Measurements from ENCODE around the gene GNL1. TPM values are rescaled to one million over a fixed set of nuclear protein-coding genes. Genes with fewer than 3 reads are reported as not detected.
A peak's percentile ranks its signal among the peaks of the same experiment; 100 is the strongest.

Gene GNL1, protein sequence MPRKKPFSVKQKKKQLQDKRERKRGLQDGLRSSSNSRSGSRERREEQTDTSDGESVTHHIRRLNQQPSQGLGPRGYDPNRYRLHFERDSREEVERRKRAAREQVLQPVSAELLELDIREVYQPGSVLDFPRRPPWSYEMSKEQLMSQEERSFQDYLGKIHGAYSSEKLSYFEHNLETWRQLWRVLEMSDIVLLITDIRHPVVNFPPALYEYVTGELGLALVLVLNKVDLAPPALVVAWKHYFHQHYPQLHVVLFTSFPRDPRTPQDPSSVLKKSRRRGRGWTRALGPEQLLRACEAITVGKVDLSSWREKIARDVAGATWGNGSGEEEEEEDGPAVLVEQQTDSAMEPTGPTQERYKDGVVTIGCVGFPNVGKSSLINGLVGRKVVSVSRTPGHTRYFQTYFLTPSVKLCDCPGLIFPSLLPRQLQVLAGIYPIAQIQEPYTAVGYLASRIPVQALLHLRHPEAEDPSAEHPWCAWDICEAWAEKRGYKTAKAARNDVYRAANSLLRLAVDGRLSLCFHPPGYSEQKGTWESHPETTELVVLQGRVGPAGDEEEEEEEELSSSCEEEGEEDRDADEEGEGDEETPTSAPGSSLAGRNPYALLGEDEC
- 107 and 109 TPM in 2 replicates for total RNA-seq
- 51.0 TPM for total RNA-seq (2013)
- 36.0 and 38.7 TPM in 2 replicates for polyA plus RNA-seq
- 72.3 and 102 TPM in 2 replicates for polyA minus RNA-seq

DNA sequence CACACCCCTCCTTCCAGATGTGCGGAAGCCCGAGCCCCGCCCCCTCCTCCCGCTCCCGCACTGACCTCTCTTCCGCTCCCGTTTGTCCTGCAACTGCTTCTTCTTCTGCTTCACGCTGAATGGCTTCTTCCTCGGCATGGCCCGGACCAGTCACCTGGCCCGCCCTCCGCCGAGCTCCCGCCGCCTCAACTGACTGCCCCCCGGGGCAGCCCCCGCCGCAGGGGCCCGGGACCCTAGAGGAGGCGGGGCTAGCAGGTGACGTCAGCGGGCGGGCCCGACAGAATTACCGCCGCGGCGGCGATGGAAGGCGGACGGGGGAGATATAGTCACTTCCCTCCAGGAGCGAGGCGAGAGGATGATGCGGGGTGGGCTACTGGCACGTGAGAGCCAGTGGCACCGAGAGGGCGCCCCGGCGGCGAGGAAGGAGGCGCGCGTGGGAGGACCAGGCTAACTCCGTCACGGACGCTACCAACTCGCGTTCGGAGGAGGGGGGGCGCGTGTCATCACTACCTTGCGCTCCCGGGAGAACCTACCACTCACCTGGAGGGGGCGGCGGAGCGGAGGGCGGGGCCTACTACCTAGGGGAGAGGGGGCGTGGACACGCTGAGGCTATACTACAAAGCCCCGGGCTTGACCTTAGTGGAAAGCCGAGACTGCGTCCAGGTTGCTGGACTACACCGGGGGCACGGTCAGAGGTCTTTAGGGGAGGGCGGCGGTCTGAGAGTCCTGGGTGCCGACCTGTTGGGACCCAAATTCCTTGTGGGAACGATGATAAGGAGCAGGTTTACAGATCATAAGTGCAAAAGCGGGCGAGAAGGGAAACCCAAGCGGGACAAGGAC is at the start of gene GNL1:
Gene GNL1 (minus strand): TSS at position 424 of the 840 bp plus-strand sequence. CDS start 286 bp downstream, at position 138.
- Histone ChIP-seq H3K79me2 (ENCODE audit: control insufficient read depth, insufficient read depth, low read length) (peaks cover 40% of the 10 kb centered on the region), H4K20me1 (ENCODE audit: control insufficient read depth, insufficient read depth, low read length, poor library complexity, severe bottlenecking) (peaks cover 5% of the 10 kb centered on the region), H3K4me1 (ENCODE audit: control insufficient read depth in 2 of 2, insufficient read depth in 2 of 2, low read length in 2 of 2) (peaks cover 19 to 27% of the 10 kb centered on the region in 2 donors), H3K27ac (ENCODE audit: low read length in 2 of 2) (peak within 1 kb of the TSS; percentile 91 to 95), H3K36me3 (replicated peaks in 1 of 2; ENCODE audit: control extremely low read depth in 1 of 2, control insufficient read depth in 1 of 2, extremely low read depth in 1 of 2, insufficient read depth in 2 of 2, low read length in 1 of 2) (peaks cover 0 to 28% of the 10 kb centered on the region in 2 experiments), H3K27me3 (replicated peaks in 1 of 4; ENCODE audit: control extremely low read depth in 1 of 4, control insufficient read depth in 3 of 4, insufficient read depth in 4 of 4, low read length in 3 of 4) (no peaks in the 10 kb centered on the region), H3K4me3 (ENCODE audit: control extremely low read depth in 1 of 5, extremely low read depth in 1 of 5, insufficient read depth in 1 of 5, low read depth in 2 of 5, low read length in 4 of 5) (peak within 1 kb of the TSS; percentile 81 to 100 (median 94)), H3K4me2 (replicated peaks; ENCODE audit: low read depth, low read length, poor library complexity, severe bottlenecking) (peak within 1 kb of the TSS; percentile 98), H3K9ac (ENCODE audit: low read length) (peak within 1 kb of the TSS; percentile 99), H3K9me3 (ENCODE audit: control extremely low read depth in 1 of 3, control insufficient read depth in 2 of 3, insufficient read depth in 1 of 3, low read length in 2 of 3) (no peaks in the 10 kb centered on the region), H2AFZ (ENCODE audit: insufficient read depth, low read depth, low read length, poor library complexity, severe bottlenecking) (peak within 1 kb of the TSS; percentile 85)
- Mint-ChIP-seq H3K4me3 (peak within 1 kb of the TSS; percentile 99), H3K9me3 (ENCODE audit: insufficient read depth) (no peaks in the 10 kb centered on the region), H3K27me3 (no peaks in the 10 kb centered on the region), H3K4me1 (peaks cover 32% of the 10 kb centered on the region), H3K27ac (peak within 1 kb of the TSS; percentile 99)
- CTCF ChIA-PET: interaction anchor here (0.9 to 8.1 kb wide), 7 partner anchors 14 to 167 kb away, joined by 4 to 94 read pairs (median 6); partner anchors contain the start of gene ABCF1
- under 1% methylated on average over 69 of the region's 71 CpGs for WGBS (ENCODE audit: insufficient coverage)
- ATAC-seq (ENCODE audit: low read depth): peak; percentile 89
- POLR2A ChIA-PET: interaction anchor here (0.5 to 3.4 kb wide), 16 partner anchors 9 to 1096 kb away, joined by 3 to 16 read pairs (median 4); partner anchors contain the start of genes ABCF1, BAG6, MDC1 and MRPS18B
- intact Hi-C loops (cut with micrococcal nuclease): loop anchor here (1.0 to 5.0 kb wide), 8 partner anchors 15 to 165 kb away; partner anchors contain the start of genes ABCF1, C6orf136, DHX16 and HLA-E
- TF ChIP-seq, protein P1, sequence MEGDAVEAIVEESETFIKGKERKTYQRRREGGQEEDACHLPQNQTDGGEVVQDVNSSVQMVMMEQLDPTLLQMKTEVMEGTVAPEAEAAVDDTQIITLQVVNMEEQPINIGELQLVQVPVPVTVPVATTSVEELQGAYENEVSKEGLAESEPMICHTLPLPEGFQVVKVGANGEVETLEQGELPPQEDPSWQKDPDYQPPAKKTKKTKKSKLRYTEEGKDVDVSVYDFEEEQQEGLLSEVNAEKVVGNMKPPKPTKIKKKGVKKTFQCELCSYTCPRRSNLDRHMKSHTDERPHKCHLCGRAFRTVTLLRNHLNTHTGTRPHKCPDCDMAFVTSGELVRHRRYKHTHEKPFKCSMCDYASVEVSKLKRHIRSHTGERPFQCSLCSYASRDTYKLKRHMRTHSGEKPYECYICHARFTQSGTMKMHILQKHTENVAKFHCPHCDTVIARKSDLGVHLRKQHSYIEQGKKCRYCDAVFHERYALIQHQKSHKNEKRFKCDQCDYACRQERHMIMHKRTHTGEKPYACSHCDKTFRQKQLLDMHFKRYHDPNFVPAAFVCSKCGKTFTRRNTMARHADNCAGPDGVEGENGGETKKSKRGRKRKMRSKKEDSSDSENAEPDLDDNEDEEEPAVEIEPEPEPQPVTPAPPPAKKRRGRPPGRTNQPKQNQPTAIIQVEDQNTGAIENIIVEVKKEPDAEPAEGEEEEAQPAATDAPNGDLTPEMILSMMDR (IDR thresholded peaks at IDR 0.05): no peak
- no peak for TF ChIP-seq EZH2 (IDR thresholded peaks at IDR 0.05; ENCODE audit: borderline replicate concordance, insufficient read depth, low read depth, low read length, poor library complexity, severe bottlenecking)
- peak; percentile 100 for DNase-seq

Data from B cell (primary cell).